ENCODE measurements around the gene PNKD.

- no peak for TF ChIP-seq CTCF (IDR thresholded peaks at IDR 0.05; ENCODE audit: low read depth, low read length)
- no peak for TF ChIP-seq EZH2phosphoT487 (IDR thresholded peaks at IDR 0.05; ENCODE audit: low read depth)
Observed at GRCh38 chr2:218293715-218294429, 23.6 kb downstream of the PNKD start.
